ENCODE results near the gene EGFLAM.

DNA sequence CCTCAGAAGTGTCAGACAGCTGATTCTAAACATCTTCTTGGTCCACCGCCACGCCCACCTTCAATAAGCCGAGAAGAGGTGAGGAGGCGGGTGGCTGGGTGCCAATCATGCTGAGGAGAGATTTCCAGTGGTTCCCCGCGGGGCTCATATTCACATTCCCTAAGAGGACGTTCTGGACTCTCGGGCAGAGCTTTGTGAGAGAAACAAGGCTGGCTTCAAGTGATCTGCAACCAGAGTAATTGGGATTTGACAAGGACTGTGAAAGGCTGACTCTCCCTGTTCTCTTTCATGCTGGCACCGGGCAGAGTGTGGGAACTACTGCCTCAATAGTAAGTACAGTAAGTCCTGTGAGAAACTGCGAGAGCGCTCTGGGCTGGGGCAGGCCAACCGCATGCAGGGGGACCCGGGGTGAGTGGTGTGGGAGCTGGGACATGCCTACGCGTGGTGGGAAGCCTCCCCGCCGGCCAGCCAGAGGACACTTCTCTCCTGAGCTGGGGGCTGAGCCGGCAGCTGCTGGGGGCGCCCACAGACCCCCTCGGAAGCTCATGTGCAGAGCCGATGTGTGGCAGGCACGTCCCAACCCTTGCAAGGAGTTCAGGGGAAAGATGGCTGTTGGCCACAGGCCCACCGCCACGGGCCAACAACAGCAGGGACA, 187.1 kb downstream of the EGFLAM start:
- TF ChIP-seq POLR2A (IDR thresholded peaks at IDR 0.05; ENCODE audit: low read depth, low read length) (no peak), EZH2 (IDR thresholded peaks at IDR 0.05; ENCODE audit: borderline replicate concordance, low read depth, low read length, severe bottlenecking) (no peak), JUN (IDR thresholded peaks at IDR 0.05; ENCODE audit: borderline replicate concordance, insufficient read depth, insufficient read length, low read depth) (no peak), MAX (IDR thresholded peaks at IDR 0.05; ENCODE audit: insufficient read depth, insufficient read length) (no peak), POLR2AphosphoS5 (IDR thresholded peaks at IDR 0.05; ENCODE audit: insufficient read depth, low read depth, low read length) (no peak), MYC (IDR thresholded peaks at IDR 0.05; ENCODE audit: low read depth, low read length) (no peak), GATA2 (IDR thresholded peaks at IDR 0.05; ENCODE audit: insufficient read depth, insufficient read length, low read depth, low read length) (no peak)
- TF ChIP-seq, protein P1, sequence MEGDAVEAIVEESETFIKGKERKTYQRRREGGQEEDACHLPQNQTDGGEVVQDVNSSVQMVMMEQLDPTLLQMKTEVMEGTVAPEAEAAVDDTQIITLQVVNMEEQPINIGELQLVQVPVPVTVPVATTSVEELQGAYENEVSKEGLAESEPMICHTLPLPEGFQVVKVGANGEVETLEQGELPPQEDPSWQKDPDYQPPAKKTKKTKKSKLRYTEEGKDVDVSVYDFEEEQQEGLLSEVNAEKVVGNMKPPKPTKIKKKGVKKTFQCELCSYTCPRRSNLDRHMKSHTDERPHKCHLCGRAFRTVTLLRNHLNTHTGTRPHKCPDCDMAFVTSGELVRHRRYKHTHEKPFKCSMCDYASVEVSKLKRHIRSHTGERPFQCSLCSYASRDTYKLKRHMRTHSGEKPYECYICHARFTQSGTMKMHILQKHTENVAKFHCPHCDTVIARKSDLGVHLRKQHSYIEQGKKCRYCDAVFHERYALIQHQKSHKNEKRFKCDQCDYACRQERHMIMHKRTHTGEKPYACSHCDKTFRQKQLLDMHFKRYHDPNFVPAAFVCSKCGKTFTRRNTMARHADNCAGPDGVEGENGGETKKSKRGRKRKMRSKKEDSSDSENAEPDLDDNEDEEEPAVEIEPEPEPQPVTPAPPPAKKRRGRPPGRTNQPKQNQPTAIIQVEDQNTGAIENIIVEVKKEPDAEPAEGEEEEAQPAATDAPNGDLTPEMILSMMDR (IDR thresholded peaks at IDR 0.05; ENCODE audit: extremely low read depth in 1 of 2, insufficient read depth in 1 of 2, low read depth in 1 of 2, low read length in 2 of 2): no peak
